ENCODE results near the gene CNTN5.

CNTN5 gene

GRCh38 chr11:99565333-99565732, 544.6 kb downstream of the CNTN5 start:
- DNase-seq (ENCODE audit: extremely low spot score): no peak
- ChIA-PET POLR2A (no interaction called here), CTCF (no interaction called here)
- no peak for TF ChIP-seq CTCF (IDR thresholded peaks at IDR 0.05; ENCODE audit: control extremely low read depth, extremely low read depth, low read depth, missing control alignments)

GRCh38 chr11:99567334-99567956, 546.7 kb downstream of the CNTN5 start:
- ChIA-PET CTCF (interaction anchor here (1.0 kb wide), 1 partner anchor 18 kb away, joined by 5 read pairs; no protein-coding TSS in a partner anchor), POLR2A (no interaction called here)
- DNase-seq (ENCODE audit: extremely low spot score): no peak
- no peak for TF ChIP-seq CTCF (IDR thresholded peaks at IDR 0.05; ENCODE audit: control extremely low read depth, extremely low read depth, low read depth, missing control alignments)

- TF ChIP-seq CTCF (IDR thresholded peaks at IDR 0.05; ENCODE audit: control extremely low read depth, extremely low read depth, low read depth, missing control alignments): no peak
- no peak for DNase-seq (ENCODE audit: extremely low spot score)
- ChIA-PET CTCF (no interaction called here), POLR2A (no interaction called here)
These were observed 548.1 kb downstream of the CNTN5 start for GRCh38 chr11:99568808-99569207.

GRCh38 chr11:99571094-99571493, 550.3 kb downstream of the CNTN5 start:
- TF ChIP-seq CTCF (IDR thresholded peaks at IDR 0.05; ENCODE audit: control extremely low read depth, extremely low read depth, low read depth, missing control alignments): no peak
- ChIA-PET CTCF (interaction anchor here (1.1 to 1.7 kb wide), 3 partner anchors 14 to 34 kb away, joined by 3 to 5 read pairs (median 4); no protein-coding TSS in a partner anchor), POLR2A (no interaction called here)
- no peak for DNase-seq (ENCODE audit: extremely low spot score)

- ChIA-PET CTCF (interaction anchor here (2.1 kb wide), 1 partner anchor 13 kb away, joined by 5 read pairs; no protein-coding TSS in a partner anchor), POLR2A (no interaction called here)
- no peak for TF ChIP-seq CTCF (IDR thresholded peaks at IDR 0.05; ENCODE audit: control extremely low read depth, extremely low read depth, low read depth, missing control alignments)
- DNase-seq (ENCODE audit: extremely low spot score): no peak
These were observed 564.1 kb downstream of the CNTN5 start for GRCh38 chr11:99584830-99585229.

GRCh38 chr11:99585606-99586005, 564.9 kb downstream of the CNTN5 start:
- TF ChIP-seq CTCF (IDR thresholded peaks at IDR 0.05; ENCODE audit: control extremely low read depth, extremely low read depth, low read depth, missing control alignments): no peak
- ChIA-PET POLR2A (no interaction called here), CTCF (interaction anchor here (2.1 kb wide), 1 partner anchor 14 kb away, joined by 5 read pairs; no protein-coding TSS in a partner anchor)
- DNase-seq (ENCODE audit: extremely low spot score): no peak
